Tibial nerve (tissue), 3 donors: Measurements from ENCODE around the gene MRPS14.

Source experiments
- POLR2A ChIP-seq, 2 donors: fragments of 450-650 bp; IDR thresholded peaks; one replicate each; pipeline ENCODE4 v1.6.1; 2017; ENCODE audit warnings: antibody characterized with exemption in 2 of 2, mild to moderate bottlenecking in 2 of 2, moderate library complexity in 2 of 2
- TF ChIP-seq, protein P1 (sequence below), 5 experiments: fragments of 200-600 bp in 3 of 5; fragments of 450-650 bp in 2 of 5; sonication (generic) in 3 of 5; IDR thresholded peaks; one replicate each; pipeline ENCODE4 v1.5.1; 2016 to 2019; ENCODE audit warnings: antibody characterized with exemption in 5 of 5, mild to moderate bottlenecking in 3 of 5, moderate library complexity in 2 of 5

DNA sequence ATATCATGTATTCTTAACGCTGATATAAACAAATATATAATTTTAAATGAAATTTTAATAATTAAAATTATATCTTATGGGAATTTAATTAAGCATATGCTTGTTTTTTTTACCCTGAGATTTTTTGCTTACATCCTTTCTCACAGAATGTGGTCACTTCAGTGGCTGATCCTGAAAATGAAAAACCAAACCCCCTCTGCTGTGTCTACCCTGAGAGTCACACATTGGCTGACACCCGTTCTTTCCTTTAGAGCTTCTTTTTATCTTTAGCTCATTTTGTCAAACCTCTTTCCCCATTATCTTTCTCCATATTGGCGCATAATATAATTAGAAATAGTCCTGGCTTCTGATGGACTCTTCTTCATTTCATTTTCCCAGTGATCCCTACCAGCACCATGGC lies 34.2 kb downstream of the MRPS14 start:
- no peak for TF ChIP-seq POLR2A (IDR thresholded peaks at IDR 0.05)
- TF ChIP-seq, protein P1, sequence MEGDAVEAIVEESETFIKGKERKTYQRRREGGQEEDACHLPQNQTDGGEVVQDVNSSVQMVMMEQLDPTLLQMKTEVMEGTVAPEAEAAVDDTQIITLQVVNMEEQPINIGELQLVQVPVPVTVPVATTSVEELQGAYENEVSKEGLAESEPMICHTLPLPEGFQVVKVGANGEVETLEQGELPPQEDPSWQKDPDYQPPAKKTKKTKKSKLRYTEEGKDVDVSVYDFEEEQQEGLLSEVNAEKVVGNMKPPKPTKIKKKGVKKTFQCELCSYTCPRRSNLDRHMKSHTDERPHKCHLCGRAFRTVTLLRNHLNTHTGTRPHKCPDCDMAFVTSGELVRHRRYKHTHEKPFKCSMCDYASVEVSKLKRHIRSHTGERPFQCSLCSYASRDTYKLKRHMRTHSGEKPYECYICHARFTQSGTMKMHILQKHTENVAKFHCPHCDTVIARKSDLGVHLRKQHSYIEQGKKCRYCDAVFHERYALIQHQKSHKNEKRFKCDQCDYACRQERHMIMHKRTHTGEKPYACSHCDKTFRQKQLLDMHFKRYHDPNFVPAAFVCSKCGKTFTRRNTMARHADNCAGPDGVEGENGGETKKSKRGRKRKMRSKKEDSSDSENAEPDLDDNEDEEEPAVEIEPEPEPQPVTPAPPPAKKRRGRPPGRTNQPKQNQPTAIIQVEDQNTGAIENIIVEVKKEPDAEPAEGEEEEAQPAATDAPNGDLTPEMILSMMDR (IDR thresholded peaks at IDR 0.05) = no peak
